OCI-LY3 (cell line): ENCODE results near the gene LRP5.

Experiments used
- H2AFZ ChIP-seq: fragments of 200-600, 300-600 bp; shearing (Covaris generic); 2 replicates; pipeline ENCODE4 v1.6.0; 2014; ENCODE audit warnings: antibody characterized with exemption, low read depth, low read length
- H3K27ac ChIP-seq: fragments of 200-600, 300-600 bp; sonication (generic); 2 replicates; pipeline ENCODE4 v1.5.1; 2014; ENCODE audit warnings: mild to moderate bottlenecking, low read length, moderate library complexity, mixed read lengths
- H3K27me3 ChIP-seq: fragments of 200-600, 300-600 bp; sonication (generic); 2 replicates; pipeline ENCODE4 v1.6.1; 2014; ENCODE audit warnings: low read depth, low read length, mixed read lengths
- H3K36me3 ChIP-seq: fragments of 200-600, 300-600 bp; sonication (generic); replicated peaks from 2 replicates; pipeline ENCODE3; 2014; ENCODE audit warnings: low read depth, low read length, mixed read lengths
- H3K4me1 ChIP-seq: fragments of 300-600, 200-600 bp; sonication (generic); 2 replicates; pipeline ENCODE4 v1.6.1; 2014; ENCODE audit warnings: low read length, mixed read lengths
- H3K4me2 ChIP-seq: fragments of 200-600, 300-600 bp; sonication (generic); 2 replicates; pipeline ENCODE4 v1.6.1; 2014; ENCODE audit warnings: low read length, mixed read lengths
- H3K4me3 ChIP-seq: fragments of 300-600, 200-600 bp; sonication (generic); 2 replicates; pipeline ENCODE4 v1.5.1; 2014; ENCODE audit warnings: antibody characterized with exemption, mild to moderate bottlenecking, low read length, moderate library complexity
- H3K79me2 ChIP-seq: fragments of 300-600, 200-600 bp; shearing (Covaris generic); 2 replicates; pipeline ENCODE4 v1.6.1; 2014; ENCODE audit warnings: mild to moderate bottlenecking, low read length, mixed read lengths
- H3K9ac ChIP-seq: fragments of 300-600, 200-600 bp; shearing (Covaris generic); 2 replicates; pipeline ENCODE4 v1.6.0; 2014; ENCODE audit warnings: mild to moderate bottlenecking, low read length, moderate library complexity
- H3K9me3 ChIP-seq: fragments of 200-600, 300-600 bp; shearing (Covaris generic); 2 replicates; pipeline ENCODE4 v1.6.1; 2014; ENCODE audit warnings: low read length, mixed read lengths; ENCODE audit not compliant: insufficient read depth
- H4K20me1 ChIP-seq: fragments of 200-600, 300-600 bp; sonication (generic); 2 replicates; pipeline ENCODE4 v1.6.1; 2016; ENCODE audit warnings: low read length, mixed read lengths; ENCODE audit not compliant: insufficient read depth
- EZH2phosphoT487 ChIP-seq: fragments of 200-600 bp; shearing (Covaris generic); IDR thresholded peaks from 2 replicates; pipeline ENCODE4 v1.6.1; 2018; ENCODE audit warnings: antibody characterized with exemption, mixed run types, low read depth
- TF ChIP-seq, protein P1 (sequence below): fragments of 200-600, 300-600 bp; sonication (generic); IDR thresholded peaks from 2 replicates; pipeline ENCODE4 v1.5.1; 2014; ENCODE audit warnings: antibody characterized with exemption, low read length, low read depth

Gene LRP5

DNA sequence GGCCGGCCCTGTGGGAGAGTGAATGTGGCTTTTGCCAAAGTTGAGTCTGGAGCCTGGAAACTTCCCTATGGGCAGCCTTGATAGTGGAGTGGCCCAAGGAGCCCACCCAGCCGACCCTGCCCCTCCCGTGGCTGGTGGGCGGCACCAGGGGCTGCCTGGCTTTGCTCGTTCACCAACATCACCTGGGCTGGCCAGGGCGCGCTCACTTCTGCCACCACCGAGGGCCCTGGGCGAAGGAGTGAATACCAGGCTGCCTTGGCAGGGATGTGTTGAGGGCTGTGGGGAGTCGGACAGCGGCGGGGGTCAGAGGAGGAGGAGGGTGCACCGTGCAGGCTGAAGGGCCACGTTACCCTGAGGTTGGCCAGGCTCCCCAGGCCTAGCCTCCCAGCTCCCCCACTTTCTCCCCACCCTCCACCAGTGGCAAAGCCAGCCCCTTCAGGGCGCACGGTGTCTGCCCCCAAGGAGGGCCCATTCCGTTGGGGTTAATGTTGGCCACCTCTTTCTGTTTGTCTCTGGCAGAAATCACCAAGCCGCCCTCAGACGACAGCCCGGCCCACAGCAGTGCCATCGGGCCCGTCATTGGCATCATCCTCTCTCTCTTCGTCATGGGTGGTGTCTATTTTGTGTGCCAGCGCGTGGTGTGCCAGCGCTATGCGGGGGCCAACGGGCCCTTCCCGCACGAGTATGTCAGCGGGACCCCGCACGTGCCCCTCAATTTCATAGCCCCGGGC lies 125.7 kb downstream of the LRP5 start:
- H3K36me3 ChIP-seq: peaks cover 33% of the 10 kb centered on the region
- TF ChIP-seq EZH2phosphoT487: no peak
- TF ChIP-seq, protein P1, sequence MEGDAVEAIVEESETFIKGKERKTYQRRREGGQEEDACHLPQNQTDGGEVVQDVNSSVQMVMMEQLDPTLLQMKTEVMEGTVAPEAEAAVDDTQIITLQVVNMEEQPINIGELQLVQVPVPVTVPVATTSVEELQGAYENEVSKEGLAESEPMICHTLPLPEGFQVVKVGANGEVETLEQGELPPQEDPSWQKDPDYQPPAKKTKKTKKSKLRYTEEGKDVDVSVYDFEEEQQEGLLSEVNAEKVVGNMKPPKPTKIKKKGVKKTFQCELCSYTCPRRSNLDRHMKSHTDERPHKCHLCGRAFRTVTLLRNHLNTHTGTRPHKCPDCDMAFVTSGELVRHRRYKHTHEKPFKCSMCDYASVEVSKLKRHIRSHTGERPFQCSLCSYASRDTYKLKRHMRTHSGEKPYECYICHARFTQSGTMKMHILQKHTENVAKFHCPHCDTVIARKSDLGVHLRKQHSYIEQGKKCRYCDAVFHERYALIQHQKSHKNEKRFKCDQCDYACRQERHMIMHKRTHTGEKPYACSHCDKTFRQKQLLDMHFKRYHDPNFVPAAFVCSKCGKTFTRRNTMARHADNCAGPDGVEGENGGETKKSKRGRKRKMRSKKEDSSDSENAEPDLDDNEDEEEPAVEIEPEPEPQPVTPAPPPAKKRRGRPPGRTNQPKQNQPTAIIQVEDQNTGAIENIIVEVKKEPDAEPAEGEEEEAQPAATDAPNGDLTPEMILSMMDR: no peak
- H3K9me3 ChIP-seq: no peaks in the 10 kb centered on the region
- no peak overlapping the region for H3K4me3 ChIP-seq
- no peaks in the 10 kb centered on the region for H3K27me3 ChIP-seq
- no peak overlapping the region for H3K4me2 ChIP-seq
- H3K27ac ChIP-seq: no peak overlapping the region
- H3K9ac ChIP-seq: no peak overlapping the region
- H3K79me2 ChIP-seq: no peaks in the 10 kb centered on the region
- H2AFZ ChIP-seq: no peak overlapping the region
- H3K4me1 ChIP-seq: peaks cover 45% of the 10 kb centered on the region
- no peaks in the 10 kb centered on the region for H4K20me1 ChIP-seq

DNA sequence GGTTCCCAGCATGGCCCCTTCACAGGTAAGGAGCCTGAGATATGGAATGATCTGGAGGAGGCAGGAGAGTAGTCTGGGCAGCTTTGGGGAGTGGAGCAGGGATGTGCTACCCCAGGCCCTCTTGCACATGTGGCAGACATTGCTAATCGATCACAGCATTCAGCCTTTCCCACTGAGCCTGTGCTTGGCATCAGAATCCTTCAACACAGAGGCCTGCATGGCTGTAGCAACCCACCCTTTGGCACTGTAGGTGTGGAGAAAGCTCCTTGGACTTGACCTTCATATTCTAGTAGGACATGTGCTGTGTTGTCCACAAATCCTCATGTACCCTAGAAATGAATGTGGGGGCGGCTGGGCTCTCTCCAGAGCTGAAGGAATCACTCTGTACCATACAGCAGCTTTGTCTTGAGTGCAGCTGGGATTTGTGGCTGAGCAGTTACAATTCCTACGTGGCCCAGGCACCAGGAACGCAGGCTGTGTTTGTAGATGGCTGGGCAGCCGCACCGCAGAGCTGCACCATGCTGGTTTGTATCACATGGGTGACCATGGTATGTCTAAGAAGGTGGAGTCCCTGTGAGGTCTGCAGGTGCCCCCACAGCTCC lies 126.4 kb downstream of the LRP5 start:
- Histone ChIP-seq H3K9ac (no peak overlapping the region), H3K4me3 (no peak overlapping the region), H3K27ac (no peak overlapping the region), H3K9me3 (no peaks in the 10 kb centered on the region), H3K27me3 (no peaks in the 10 kb centered on the region), H3K4me2 (no peak overlapping the region), H4K20me1 (no peaks in the 10 kb centered on the region), H3K4me1 (peaks cover 45% of the 10 kb centered on the region), H3K36me3 (peaks cover 29% of the 10 kb centered on the region), H2AFZ (no peak overlapping the region), H3K79me2 (no peaks in the 10 kb centered on the region)
- TF ChIP-seq, protein P1: no peak
- no peak for TF ChIP-seq EZH2phosphoT487

DNA sequence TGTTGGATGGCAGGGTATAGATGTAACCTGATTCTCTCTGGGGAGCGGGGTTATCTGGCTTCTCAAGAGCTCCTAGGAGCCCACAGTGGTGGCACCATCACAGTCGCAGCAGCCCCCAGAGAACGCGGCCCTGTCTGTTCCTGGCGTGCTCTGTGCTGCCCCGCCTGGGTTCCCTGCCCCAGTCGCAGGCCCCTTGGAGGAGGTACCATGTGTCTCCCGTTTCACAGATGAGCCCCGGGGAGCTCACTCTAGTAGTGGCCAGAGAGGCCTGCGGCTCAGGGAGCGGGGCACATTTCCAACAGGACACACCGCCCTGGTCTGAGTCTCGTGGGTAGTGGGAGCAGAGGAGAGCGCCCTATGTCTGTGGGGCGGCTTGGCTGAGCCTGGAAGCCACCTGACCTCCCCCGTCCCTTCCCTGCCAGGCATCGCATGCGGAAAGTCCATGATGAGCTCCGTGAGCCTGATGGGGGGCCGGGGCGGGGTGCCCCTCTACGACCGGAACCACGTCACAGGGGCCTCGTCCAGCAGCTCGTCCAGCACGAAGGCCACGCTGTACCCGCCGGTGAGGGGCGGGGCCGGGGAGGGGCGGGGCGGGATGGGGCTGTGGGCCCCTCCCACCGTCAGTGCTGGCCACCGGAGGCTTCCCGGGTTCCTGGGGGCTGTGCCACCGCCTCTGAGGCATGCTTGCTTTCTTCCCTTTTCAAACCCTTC lies 127.1 kb downstream of the LRP5 start:
- no peaks in the 10 kb centered on the region for H3K79me2 ChIP-seq
- TF ChIP-seq, protein P1: no peak
- no peak for TF ChIP-seq EZH2phosphoT487
- no peak overlapping the region for H3K9ac ChIP-seq
- no peak overlapping the region for H3K4me2 ChIP-seq
- peaks cover 43% of the 10 kb centered on the region for H3K4me1 ChIP-seq
- no peaks in the 10 kb centered on the region for H3K27me3 ChIP-seq
- no peak overlapping the region for H3K4me3 ChIP-seq
- H4K20me1 ChIP-seq: no peaks in the 10 kb centered on the region
- H2AFZ ChIP-seq: no peak overlapping the region
- H3K27ac ChIP-seq: no peak overlapping the region
- H3K36me3 ChIP-seq: peaks cover 25% of the 10 kb centered on the region
- no peaks in the 10 kb centered on the region for H3K9me3 ChIP-seq

DNA sequence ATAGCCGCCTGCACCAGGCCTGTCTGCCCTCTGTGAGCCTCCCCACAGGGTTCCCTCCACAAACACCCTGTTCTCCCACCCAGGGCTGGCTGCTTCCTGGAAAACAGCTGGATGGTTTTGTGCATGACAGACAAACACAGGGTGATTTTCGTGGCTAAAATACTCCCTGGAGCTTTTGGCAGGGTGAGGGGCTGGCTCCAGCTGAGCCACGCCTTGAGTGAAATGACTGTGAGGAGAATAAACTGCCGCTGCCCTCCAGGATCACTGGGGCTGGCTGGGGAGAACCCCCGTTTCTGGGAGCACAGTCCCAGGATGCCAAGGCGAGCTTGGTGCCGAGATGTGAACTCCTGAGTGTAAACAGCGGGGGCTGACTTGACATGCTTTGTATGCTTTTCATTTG lies 127.8 kb downstream of the LRP5 start:
- Histone ChIP-seq H3K79me2 (no peaks in the 10 kb centered on the region), H3K9ac (no peak overlapping the region; the same call in 1 of the 2 replicates), H3K27me3 (no peaks in the 10 kb centered on the region), H3K36me3 (peaks cover 19% of the 10 kb centered on the region), H4K20me1 (no peaks in the 10 kb centered on the region), H3K4me3 (no peak overlapping the region), H3K4me1 (peaks cover 36% of the 10 kb centered on the region), H3K9me3 (no peaks in the 10 kb centered on the region), H2AFZ (no peak overlapping the region), H3K4me2 (peak overlapping the region; percentile 41), H3K27ac (peak overlapping the region; percentile 21; the same call in 1 of the 2 replicates)
- TF ChIP-seq, protein P1: no peak
- TF ChIP-seq EZH2phosphoT487: no peak
